OCI-LY3 (cell line): ENCODE data around the gene GHITM.

Experiments
- CTCF ChIP-seq: fragments of 200-600, 300-600 bp; sonication (generic); IDR thresholded peaks from 2 replicates; pipeline ENCODE4 v1.5.1; 2014; ENCODE audit warnings: antibody characterized with exemption, low read length, low read depth
- EZH2phosphoT487 ChIP-seq: fragments of 200-600 bp; shearing (Covaris generic); IDR thresholded peaks from 2 replicates; pipeline ENCODE4 v1.6.1; 2018; ENCODE audit warnings: antibody characterized with exemption, mixed run types, low read depth

DNA sequence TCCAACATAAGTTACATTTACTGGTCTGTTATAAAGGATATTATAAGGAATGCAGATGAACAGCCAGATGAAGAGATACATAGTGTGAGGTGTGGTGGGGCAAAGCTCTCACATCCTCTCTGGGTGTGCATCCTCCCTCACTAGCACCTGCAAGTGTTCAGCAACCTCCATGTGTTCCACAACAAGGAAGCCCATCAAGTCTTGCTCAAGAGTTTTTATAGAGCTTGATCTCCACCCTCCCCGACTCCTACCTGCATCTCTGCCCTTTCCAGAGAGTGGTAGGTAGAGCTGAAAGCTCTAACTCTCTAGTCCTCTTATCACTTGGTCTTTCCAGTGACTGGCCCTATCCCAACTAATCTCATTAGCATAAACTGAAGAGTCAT lies 12.5 kb upstream of the GHITM start:
- TF ChIP-seq CTCF = no peak
- TF ChIP-seq EZH2phosphoT487 = no peak
